Lower leg skin (tissue), 3 donors: ENCODE measurements around the gene HLA-B.

Experiments used
- CTCF ChIP-seq, 3 donors: fragments of 450-650 bp; IDR thresholded peaks; one replicate each; pipeline ENCODE4 v1.5.1; 2016; ENCODE audit warnings: antibody characterized with exemption in 3 of 3, mild to moderate bottlenecking in 3 of 3, moderate library complexity in 2 of 3
- POLR2A ChIP-seq, 2 donors: fragments of 450-650 bp; IDR thresholded peaks; one replicate each; pipeline ENCODE4 v1.6.1; 2016 to 2017; ENCODE audit warnings: antibody characterized with exemption in 2 of 2, mild to moderate bottlenecking in 1 of 2, moderate library complexity in 1 of 2

- TF ChIP-seq CTCF (IDR thresholded peaks at IDR 0.05) = no peak
- TF ChIP-seq POLR2A (IDR thresholded peaks at IDR 0.05) = no peak
Measured at GRCh38 chr6:31308845-31309175, 48.2 kb downstream of the HLA-B start.
